ENCODE results near the gene LINC00305.

LINC00305 gene

DNA sequence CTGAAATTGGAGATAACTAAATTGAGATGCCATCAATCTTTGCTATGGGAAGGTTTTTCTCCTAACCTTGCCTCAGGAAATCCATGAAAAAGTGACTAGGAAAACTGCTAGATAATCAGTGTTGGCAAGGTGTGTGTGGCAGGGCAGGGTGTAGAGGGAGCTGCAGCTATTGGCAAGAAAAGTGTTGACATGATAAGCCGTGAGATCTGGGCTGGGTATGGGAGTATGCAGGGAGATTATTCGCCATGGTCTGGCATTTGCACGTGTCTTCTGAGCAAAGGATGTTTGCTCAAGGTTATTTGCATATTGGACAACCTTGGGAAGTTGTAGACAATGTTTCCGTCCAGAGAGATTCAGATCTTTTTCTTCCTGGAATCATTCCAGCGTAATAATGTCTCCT, 104.3 kb downstream of the LINC00305 start:
- no peak for DNase-seq (ENCODE audit: low read depth)
- no peak overlapping the region for H3K4me3 ChIP-seq (ENCODE audit: low read depth, low read length)
- TF ChIP-seq, protein P1, sequence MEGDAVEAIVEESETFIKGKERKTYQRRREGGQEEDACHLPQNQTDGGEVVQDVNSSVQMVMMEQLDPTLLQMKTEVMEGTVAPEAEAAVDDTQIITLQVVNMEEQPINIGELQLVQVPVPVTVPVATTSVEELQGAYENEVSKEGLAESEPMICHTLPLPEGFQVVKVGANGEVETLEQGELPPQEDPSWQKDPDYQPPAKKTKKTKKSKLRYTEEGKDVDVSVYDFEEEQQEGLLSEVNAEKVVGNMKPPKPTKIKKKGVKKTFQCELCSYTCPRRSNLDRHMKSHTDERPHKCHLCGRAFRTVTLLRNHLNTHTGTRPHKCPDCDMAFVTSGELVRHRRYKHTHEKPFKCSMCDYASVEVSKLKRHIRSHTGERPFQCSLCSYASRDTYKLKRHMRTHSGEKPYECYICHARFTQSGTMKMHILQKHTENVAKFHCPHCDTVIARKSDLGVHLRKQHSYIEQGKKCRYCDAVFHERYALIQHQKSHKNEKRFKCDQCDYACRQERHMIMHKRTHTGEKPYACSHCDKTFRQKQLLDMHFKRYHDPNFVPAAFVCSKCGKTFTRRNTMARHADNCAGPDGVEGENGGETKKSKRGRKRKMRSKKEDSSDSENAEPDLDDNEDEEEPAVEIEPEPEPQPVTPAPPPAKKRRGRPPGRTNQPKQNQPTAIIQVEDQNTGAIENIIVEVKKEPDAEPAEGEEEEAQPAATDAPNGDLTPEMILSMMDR (IDR thresholded peaks at IDR 0.05; ENCODE audit: insufficient read depth, low read depth, low read length, missing control alignments), result no peak

DNA sequence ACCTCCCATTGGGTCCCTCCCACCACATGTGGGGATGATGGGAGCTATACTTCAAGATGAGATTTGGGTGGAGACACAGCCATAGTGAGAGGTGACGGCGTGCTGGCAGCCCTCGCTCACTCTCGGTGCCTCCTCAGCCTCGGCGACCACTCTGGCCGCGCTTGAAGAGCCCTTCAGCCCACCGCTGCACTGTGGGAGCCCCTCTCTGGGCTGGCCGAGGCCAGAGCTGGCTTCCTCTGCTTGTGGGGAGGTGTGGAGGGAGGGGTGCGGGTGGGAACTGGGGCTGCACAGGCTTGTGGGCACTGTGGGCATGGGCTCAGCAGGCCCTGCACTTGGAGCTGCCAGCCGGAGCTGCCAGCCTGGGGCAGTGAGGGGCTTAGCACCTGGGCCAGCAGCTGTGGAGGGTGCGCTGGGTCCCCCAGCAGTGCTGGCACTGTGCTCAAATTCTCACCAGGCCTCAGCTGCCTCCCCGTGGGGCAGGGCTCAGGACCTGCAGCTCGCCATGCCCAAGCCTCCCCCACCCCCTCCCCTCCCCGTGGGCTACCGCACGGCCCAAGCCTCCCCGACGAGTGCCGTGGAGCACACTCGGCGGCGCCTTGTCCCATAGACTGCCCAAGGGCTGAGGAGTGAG, 106.0 kb downstream of the LINC00305 start:
- DNase-seq (ENCODE audit: low read depth), result no peak
- no peak overlapping the region for H3K4me3 ChIP-seq (ENCODE audit: low read depth, low read length)
- TF ChIP-seq, protein P1 (IDR thresholded peaks at IDR 0.05; ENCODE audit: insufficient read depth, low read depth, low read length, missing control alignments), result no peak

DNA sequence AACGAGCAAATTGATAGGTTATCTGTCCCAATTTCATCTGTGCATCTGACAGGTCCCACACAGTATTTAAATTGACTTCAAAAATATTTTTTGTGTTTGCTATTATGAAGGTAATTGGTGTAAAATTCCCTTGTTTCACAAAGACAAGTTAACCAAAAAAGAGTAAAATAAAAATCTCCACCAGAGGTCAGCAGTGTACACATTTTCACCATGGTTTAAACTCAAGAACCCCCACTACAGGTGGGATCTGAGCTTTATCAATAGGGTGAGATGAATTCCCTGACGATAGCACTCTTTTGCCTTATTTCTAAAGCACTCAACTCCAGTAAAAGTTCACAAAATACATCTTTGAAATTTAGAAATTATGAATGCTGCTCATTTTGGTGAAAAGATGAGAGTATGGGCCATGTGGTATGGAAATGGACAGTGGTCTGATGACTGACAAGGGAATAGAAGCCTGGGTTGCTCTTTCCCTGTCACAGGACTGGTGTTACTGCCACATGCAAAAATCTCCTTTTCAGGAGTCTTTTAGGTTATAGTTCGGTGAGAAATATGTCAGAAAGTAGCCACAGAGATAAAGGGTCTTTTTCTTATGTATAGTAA, 111.0 kb downstream of the LINC00305 start:
- H3K4me3 ChIP-seq (ENCODE audit: low read depth, low read length), result no peak overlapping the region
- peak; percentile 49 for DNase-seq (ENCODE audit: low read depth)
- TF ChIP-seq, protein P1 (IDR thresholded peaks at IDR 0.05; ENCODE audit: insufficient read depth, low read depth, low read length, missing control alignments), result peak; percentile 51

GRCh38 chr18:64032312-64032711, 116.6 kb downstream of the LINC00305 start:
- DNase-seq (ENCODE audit: low read depth), result no peak
- H3K4me3 ChIP-seq (ENCODE audit: low read depth, low read length), result no peak overlapping the region
- TF ChIP-seq, protein P1 (IDR thresholded peaks at IDR 0.05; ENCODE audit: insufficient read depth, low read depth, low read length, missing control alignments), result no peak

DNA sequence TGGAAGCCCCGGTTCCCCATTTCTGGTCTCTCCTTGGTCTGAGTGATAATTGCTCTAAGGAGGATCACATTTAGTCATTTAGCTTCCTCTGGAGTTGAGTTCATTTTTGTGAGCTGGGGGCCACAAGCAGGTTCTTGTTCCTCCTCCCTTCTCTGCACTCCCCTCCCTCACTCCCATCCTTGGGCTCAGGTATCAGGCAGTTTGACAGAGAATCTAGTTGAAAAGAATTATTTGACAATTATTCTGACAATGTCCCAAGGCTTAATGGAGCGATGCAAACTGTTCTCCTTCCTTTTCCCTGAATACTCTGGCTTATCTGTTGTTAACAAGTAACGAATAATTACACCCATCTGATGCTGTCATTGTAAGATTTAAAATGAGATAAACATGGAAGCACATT, 117.5 kb downstream of the LINC00305 start:
- TF ChIP-seq, protein P1 (IDR thresholded peaks at IDR 0.05; ENCODE audit: insufficient read depth, low read depth, low read length, missing control alignments), result no peak
- H3K4me3 ChIP-seq (ENCODE audit: low read depth, low read length), result no peak overlapping the region
- DNase-seq (ENCODE audit: low read depth), result no peak
